ENCODE data around the gene MVK.
A peak's percentile ranks its signal among the peaks of the same experiment; 100 is the strongest.

The MVK gene

DNA sequence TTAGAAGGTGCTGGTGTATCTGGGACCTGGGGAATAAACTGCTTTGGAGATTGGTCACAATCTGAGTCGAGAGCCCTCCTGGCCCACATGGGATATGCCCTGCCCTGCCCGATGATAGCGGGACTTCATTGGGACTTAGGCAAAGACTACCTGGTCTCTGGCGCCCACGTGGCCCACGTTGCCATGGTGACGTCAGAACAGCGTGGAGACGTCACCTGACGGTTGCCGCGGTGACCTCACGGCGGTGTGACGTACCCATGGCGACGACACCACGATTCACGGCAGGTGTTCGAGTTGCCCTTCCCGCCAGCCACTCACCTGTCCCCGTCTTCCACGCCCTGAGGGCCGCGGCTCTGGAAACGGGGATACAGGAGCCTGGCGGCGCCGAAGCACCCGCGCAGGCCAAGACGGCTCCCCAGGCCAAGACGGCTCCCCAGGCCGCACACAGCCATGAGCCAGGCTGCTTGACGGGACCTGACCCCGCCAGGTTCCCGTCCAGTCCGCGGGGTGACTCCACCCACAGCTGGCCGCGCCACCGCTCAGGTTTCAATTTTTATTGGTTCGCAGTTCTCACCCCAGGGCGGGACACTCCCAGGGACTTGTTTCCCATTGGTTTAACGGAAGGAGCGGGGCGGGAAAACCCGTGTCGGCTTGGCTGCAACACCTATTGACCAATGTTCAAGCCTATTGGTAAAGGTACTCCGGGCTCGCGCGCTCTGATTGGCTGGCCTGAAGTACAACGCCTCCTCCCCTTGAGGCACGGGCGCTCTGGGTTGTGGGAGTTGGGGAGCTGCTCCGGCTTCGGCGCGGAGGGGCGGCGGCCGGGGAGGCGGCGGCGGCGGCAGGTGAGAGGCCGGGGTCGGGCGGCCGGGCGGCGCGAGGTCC, at the start of gene MVK, which contains the start of gene MMAB:
MVK (plus strand) TSS at position 766 of the 885 bp plus-strand sequence. CDS start 1,029 bp downstream, outside the sequence.
MMAB (minus strand) TSS at position 476 of the 885 bp plus-strand sequence; CDS start at position 452, 24 bp downstream.
- TF ChIP-seq CTCF (IDR thresholded peaks at IDR 0.05; ENCODE audit: insufficient read depth, low read length, poor library complexity, severe bottlenecking), result no peak
- H3K4me3 ChIP-seq (replicated peaks; ENCODE audit: low read depth, low read length), result peak within 1 kb of the TSS; percentile 89
- no peaks in the 10 kb centered on the region for H3K27me3 ChIP-seq (replicated peaks; ENCODE audit: control insufficient read depth, insufficient read depth, low read length)
- DNase-seq (ENCODE audit: extremely low read depth, insufficient read length), result peak; percentile 98
- H3K36me3 ChIP-seq (ENCODE audit: control insufficient read depth, insufficient read depth, low read length), result peaks cover 19% of the 10 kb centered on the region

DNA sequence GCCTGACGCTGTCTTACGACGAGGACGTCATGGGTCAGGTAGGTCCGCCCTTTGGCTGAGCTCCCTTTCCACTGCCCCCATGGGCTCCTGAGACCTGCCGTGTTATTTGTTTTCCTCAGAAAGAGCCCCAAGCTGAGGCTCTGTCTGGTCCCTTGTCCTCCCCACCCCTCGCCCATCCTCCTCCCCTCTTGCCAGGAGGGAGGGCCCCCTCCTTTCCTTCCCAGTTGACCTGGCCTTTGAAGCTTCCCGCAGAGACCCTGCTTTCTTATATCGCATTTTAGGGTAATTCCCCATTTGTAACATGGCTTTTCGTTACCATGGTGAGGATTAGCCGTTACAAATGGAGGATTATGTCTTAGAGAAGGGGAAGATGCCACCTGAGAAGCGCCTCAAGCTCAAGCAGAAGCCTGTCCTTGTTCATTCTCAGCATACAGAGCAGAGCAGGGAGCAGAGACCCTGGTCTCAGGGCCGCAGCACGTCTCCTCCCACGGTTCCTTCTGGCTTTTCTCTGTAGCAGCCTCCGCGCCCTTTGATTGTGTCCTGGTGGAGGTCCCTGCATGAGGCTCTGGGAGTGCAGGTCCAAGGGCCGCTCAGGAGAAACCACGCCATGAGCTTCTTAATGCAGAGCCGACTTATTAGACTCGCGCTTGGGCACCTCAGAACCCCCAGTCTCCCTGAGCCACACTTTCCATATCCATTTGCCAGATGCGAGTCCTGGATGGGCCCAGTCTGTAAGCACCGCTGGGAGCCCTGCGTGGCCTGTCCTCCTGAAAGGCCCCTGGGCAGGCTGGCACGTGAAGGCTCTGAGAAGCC, 48.9 kb upstream of the MVK start:
- TF ChIP-seq CTCF (IDR thresholded peaks at IDR 0.05; ENCODE audit: insufficient read depth, low read length, poor library complexity, severe bottlenecking), result no peak
- peaks cover 30% of the 10 kb centered on the region for H3K36me3 ChIP-seq (ENCODE audit: control insufficient read depth, insufficient read depth, low read length)
- H3K4me3 ChIP-seq (replicated peaks; ENCODE audit: low read depth, low read length), result no peak overlapping the region
- no peak for DNase-seq (ENCODE audit: extremely low read depth, insufficient read length)
- H3K27me3 ChIP-seq (replicated peaks; ENCODE audit: control insufficient read depth, insufficient read depth, low read length), result no peaks in the 10 kb centered on the region

GRCh38 chr12:109525279-109525585, 48.4 kb upstream of the MVK start:
- H3K36me3 ChIP-seq (ENCODE audit: control insufficient read depth, insufficient read depth, low read length), result peaks cover 27% of the 10 kb centered on the region
- DNase-seq (ENCODE audit: extremely low read depth, insufficient read length), result no peak
- H3K4me3 ChIP-seq (replicated peaks; ENCODE audit: low read depth, low read length), result no peak overlapping the region
- TF ChIP-seq CTCF (IDR thresholded peaks at IDR 0.05; ENCODE audit: insufficient read depth, low read length, poor library complexity, severe bottlenecking), result no peak
- no peaks in the 10 kb centered on the region for H3K27me3 ChIP-seq (replicated peaks; ENCODE audit: control insufficient read depth, insufficient read depth, low read length)

- DNase-seq (ENCODE audit: extremely low read depth, insufficient read length), result no peak
- H3K36me3 ChIP-seq (ENCODE audit: control insufficient read depth, insufficient read depth, low read length), result peaks cover 19% of the 10 kb centered on the region
- no peak for TF ChIP-seq CTCF (IDR thresholded peaks at IDR 0.05; ENCODE audit: insufficient read depth, low read length, poor library complexity, severe bottlenecking)
Observed at GRCh38 chr12:109527489-109528123, 46.0 kb upstream of the MVK start.

GRCh38 chr12:109529691-109530640, 43.6 kb upstream of the MVK start:
- Histone ChIP-seq H3K27me3 (replicated peaks; ENCODE audit: control insufficient read depth, insufficient read depth, low read length) (no peaks in the 10 kb centered on the region), H3K4me3 (replicated peaks; ENCODE audit: low read depth, low read length) (no peak overlapping the region), H3K36me3 (ENCODE audit: control insufficient read depth, insufficient read depth, low read length) (peaks cover 5% of the 10 kb centered on the region)
- no peak for DNase-seq (ENCODE audit: extremely low read depth, insufficient read length)
- no peak for TF ChIP-seq CTCF (IDR thresholded peaks at IDR 0.05; ENCODE audit: insufficient read depth, low read length, poor library complexity, severe bottlenecking)

More at GRCh38 chr12:109527489-109528123, 46.0 kb upstream of the MVK start:
- Histone ChIP-seq H3K4me3 (replicated peaks; ENCODE audit: low read depth, low read length) (no peak overlapping the region), H3K27me3 (replicated peaks; ENCODE audit: control insufficient read depth, insufficient read depth, low read length) (no peaks in the 10 kb centered on the region)
